Renal pelvis (tissue), 4 donors: ENCODE results near the gene PRELID3B. TPM values are rescaled to one million over a fixed set of nuclear protein-coding genes. Genes with fewer than 3 reads are reported as not detected.

ENCODE experiments used
- DNase-seq: peaks from one replicate; pipeline ENCODE4 v3.0.0-alpha.2; 2013
- polyA plus RNA-seq, 3 donors: library from polyadenylated mRNA; unstranded; fragments of 120-200 nt; gene quantifications; one replicate each; pipeline ENCODE4 v1.2.1, GENCODE V29; 2013; ENCODE audit not compliant: insufficient read length in 3 of 3

The PRELID3B gene
- polyA plus RNA-seq, 3 donors: 62.2 to 72.7 (median 65.6) TPM

- DNase-seq: no peak
Observed at GRCh38 chr20:58998656-58999055, 43.9 kb downstream of the PRELID3B start.

GRCh38 chr20:58997141-58997770, 45.3 kb downstream of the PRELID3B start:
- no peak for DNase-seq

- no peak for DNase-seq
Observed at GRCh38 chr20:58996226-58996611, 46.4 kb downstream of the PRELID3B start.

GRCh38 chr20:58995461-58996225, 46.9 kb downstream of the PRELID3B start:
- DNase-seq: peak; percentile 49

GRCh38 chr20:58994390-58995159, 48.0 kb downstream of the PRELID3B start:
- no peak for DNase-seq

- no peak for DNase-seq
Observed at GRCh38 chr20:58993332-58994248, 49.0 kb downstream of the PRELID3B start.

- DNase-seq: no peak
Observed at GRCh38 chr20:58992911-58993310, 49.7 kb downstream of the PRELID3B start.

- DNase-seq: no peak
Observed at GRCh38 chr20:58991715-58992114, 50.9 kb downstream of the PRELID3B start.

GRCh38 chr20:58990651-58991445, 51.7 kb downstream of the PRELID3B start:
- no peak for DNase-seq

- no peak for DNase-seq
Observed at GRCh38 chr20:58989196-58989595, 53.4 kb downstream of the PRELID3B start.

GRCh38 chr20:58988565-58988882, 54.1 kb downstream of the PRELID3B start:
- no peak for DNase-seq

GRCh38 chr20:58987790-58988564, 54.6 kb downstream of the PRELID3B start:
- no peak for DNase-seq

- no peak for DNase-seq
Observed at GRCh38 chr20:58986968-58987517, 55.5 kb downstream of the PRELID3B start.

GRCh38 chr20:58986286-58986967, 56.2 kb downstream of the PRELID3B start:
- no peak for DNase-seq

GRCh38 chr20:58985656-58986055, 56.9 kb downstream of the PRELID3B start:
- no peak for DNase-seq

- no peak for DNase-seq
Observed at GRCh38 chr20:58984691-58985090, 57.9 kb downstream of the PRELID3B start.
